RPMI8226 (cell line): Measurements from ENCODE around the gene ADORA2A.

Experiments
- DNase-seq: peaks from one replicate; pipeline ENCODE4 v3.0.0-alpha.2; 2015

The ADORA2A gene

DNA sequence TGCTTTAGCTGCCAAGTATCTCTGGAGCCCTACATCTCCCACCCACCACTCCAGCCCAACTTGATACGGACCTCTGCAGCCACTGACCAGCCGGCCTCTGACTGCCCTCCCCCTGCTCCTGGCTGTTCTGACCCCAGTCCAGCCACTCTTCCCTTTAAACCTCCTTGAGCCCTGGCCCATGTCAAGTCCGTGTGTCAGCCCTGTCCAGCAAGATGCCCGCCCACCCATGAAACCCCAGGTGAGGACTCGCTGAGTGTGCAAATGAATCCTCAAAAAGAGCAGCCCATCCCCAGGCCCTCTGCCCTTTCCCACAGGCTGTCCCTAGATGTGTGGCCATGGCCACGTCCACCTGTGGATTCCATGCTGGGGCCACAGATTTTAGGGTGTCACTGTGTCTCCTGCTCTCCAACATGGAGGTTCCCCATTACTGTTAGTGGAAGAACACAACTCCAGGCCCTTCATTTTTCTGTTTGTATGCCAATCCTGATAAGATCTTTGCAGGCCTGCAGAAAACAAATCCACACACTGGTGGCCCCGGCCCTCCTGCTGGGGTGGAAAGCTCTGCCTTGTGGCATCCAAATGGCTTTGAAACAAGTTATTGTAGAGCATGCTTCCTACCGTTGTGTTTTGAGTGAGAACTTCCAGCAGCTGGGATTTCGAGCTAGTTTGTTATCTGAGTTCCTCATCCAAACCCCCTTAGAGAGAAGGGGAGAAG lies 22.7 kb upstream of the ADORA2A start:
- DNase-seq: no peak

DNA sequence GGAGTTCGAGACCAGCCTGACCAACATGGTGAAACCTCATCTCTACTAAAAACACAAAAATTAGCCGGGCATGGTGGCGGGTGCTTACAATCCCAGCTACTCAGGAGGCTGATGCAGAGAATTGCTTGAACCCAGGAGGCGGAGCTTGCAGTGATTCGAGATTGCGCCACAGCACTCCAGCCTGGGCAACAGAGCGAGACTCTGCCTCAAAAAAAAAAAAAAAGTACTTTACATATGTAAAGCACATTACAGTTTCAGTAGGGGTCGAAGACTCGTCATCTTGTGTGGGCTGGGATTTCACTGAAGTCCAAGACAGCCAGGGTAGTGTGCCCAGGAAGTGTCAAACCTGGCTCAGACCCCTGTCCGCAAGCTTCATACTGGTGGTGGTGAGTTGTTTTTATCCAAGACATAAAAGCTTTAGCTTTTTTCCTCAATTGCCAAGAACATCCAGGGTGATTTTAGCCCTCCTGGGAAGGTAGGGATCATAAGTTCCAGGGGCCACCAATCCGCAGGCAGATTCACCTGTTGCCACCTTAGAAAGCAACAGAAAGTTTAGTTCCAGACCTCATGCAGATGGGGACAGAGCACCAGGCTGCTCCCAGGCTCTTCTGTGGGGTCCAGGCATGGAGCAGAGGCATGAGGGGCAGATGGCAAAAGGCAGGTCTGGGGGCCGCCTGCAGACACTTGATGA lies 21.6 kb upstream of the ADORA2A start:
- no peak for DNase-seq

DNA sequence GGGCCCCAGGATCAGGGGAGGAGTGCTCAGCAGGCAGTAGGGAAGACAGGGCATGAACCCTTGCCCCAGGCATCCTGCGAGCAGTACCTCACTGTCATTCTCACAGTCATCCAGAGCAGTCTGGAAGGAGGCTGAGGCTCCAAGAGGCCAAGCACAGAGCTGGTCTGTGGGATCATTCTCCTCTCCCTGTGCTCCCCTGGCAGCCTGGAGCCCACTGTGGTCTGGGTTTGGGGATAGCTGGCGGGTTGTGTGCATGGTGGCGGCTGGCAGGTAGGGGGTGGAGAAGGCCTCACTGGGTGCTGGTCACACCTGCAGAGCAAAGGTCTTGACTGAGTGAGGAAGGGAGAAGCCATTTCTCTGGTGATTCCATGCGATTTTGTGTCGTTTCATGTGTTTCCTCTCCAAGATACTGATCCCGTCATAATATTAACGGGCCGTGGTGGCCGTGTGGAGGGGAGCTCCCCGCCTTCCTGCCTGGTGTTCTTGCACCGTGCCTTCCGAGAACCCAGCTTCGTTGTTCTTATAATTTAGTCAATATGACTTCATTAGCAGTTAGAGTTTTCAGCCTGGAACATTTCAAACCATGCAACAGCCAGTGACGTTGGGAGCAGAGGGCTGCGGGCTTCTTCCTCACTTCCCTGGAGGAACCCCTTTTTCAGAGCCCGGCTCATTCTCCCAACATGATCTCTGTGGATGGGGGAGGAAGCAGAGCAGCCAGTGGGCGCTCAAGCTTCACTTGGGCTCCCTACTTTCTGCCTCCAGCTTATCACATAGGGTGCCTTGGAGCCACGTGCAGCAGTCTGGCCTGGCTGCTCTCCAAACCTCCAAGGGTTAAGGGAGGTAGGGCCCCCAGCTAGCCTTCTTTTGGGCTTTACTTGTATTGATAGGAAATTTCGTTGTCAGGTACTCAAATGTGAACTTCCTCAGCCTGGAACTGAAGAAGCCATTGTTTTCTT lies 20.8 kb upstream of the ADORA2A start:
- DNase-seq: no peak

GRCh38 chr22:24407278-24407665 lies 20.1 kb upstream of the ADORA2A start:
- no peak for DNase-seq

DNA sequence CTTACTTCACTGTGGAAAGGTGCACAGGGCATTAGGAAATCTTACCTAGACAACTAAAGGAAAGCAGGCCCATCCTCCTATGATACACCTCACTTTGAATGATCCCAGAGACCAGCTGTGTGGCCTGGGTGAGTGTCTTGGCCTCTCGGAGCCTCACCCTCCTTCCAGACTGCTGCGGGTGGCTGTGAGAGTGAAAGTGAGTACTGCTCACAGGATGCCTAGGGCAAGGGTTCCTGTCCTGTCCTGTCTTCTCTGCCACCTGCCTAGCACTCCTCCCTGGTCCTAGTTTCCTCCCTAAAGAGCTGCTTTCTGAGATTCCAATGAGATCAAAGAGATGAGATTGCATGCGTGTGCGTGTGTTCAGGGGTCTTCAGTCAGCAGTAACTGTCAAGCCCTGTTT lies 19.5 kb upstream of the ADORA2A start:
- no peak for DNase-seq

- no peak for DNase-seq
These were observed 18.8 kb upstream of the ADORA2A start for GRCh38 chr22:24408630-24409029.

GRCh38 chr22:24409707-24410106 lies 17.7 kb upstream of the ADORA2A start:
- DNase-seq: no peak

DNA sequence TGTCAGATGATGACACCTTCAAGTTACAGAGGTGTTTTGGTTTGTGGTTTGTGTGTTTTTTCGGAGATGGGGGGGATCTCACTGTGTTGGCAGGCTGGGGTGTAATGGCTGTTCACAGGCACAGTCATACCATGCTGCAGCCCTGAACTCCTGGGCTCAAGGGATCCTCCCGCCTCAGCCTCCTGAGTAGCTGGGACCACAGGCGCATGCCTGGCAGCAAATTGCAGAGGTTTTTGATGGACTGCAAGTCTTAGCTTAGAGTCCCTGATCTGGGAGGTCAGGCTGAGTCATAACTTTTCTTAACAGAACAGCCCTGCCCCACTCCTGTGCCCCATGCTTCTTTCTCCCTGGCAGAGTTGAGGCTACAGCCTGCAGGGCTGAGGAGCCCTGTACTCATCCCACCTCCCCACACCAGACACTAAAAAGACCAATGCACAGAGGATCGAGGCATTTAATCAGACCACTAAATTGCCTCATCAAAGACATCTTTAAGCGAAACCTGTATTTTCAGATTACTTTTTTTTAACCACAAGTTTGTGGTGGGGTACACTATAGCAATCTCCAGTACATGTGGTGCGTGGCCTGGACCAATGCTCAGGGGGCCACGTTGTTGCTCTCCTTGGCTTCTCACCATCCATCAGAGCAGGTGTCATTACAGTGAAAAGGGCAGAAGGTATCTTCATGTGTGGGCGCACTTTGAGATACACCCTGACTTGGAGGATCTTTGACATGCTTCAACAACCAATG lies 17.1 kb upstream of the ADORA2A start:
- no peak for DNase-seq

DNA sequence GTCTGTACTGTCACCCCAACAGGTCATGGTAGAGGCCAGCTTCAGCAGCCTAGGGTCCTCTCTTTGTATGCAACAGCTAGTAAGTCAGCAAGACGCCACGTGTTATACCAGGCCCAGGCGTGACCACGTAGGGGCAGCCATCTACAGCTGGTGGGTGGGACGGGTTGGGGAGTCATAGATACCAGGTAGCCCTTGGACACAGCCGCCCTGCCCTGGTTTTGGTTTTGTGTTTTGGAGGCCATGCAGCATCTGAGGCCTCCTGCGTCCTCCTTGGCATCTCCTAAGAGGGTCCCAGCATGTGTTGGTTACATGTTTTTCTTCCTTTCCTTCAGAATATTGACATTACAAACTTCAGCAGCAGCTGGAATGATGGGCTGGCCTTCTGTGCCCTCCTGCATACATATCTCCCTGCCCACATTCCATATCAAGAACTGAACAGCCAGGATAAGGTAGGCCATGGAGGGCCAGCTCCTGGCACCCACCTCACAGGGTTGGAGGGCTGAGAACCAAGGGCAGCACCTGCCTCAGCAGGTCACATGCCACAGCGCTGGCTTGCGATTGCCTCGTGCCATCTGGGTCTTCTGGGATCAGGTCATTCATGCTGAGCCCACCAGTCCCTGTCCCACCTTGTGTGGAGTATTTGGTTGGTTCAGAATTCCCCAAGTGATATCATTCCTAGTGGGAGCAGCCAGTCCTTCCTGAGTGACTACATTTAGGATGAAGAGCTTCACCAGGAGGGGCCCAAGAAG lies 16.0 kb upstream of the ADORA2A start:
- no peak for DNase-seq

- DNase-seq: no peak
These were observed 15.1 kb upstream of the ADORA2A start for GRCh38 chr22:24412274-24412673.

DNA sequence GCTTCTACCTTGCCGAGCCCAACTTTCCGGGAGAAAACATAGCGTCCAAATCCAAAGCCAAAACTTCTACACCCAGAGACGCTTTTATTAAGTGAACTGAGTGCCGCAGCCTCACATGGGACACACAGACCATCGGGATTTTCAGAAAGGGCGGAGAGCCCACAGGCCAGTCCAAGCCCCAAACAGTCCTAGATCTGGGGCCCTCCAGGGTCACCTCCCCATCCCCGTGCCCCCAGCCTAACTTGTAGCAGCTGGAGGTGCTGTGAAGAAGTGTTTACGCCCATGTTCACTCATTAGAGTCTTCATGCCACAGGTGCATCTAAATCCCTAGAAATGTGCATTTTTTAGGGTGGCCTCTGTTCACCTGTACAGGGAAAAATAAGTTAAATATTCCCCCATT lies 14.1 kb upstream of the ADORA2A start:
- DNase-seq: no peak

DNA sequence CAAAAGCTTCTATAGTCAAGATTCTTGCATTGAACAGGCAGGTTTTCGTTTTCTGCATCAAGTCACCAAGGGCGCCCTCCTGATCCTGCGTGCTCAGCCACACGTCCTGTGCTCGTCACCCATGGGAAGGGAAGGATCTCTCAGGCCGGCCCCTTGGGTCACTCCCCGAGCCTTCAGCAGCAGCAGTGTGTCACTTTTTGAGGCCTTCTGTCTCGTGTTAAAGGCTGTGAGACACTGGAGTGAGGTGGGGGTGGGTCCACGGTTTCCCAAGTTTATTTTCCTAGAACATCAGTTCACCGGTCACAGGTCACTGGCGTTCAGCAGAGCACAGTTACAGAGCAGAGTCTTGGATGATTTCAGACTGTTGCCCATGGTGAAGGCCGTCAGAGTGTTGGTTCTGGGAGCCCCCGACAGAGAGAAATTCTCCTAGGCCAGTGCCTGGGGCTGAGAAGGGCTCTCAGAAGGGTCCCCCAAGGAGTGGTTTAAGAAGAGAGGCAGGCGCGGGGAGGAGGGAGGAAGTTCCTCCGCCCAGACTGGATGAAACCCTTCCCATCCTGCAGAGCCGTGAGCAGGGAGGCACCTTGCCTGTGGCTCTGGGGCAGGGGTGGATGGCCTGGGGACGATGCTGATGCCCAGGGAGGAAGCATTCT lies 13.5 kb upstream of the ADORA2A start:
- no peak for DNase-seq

DNA sequence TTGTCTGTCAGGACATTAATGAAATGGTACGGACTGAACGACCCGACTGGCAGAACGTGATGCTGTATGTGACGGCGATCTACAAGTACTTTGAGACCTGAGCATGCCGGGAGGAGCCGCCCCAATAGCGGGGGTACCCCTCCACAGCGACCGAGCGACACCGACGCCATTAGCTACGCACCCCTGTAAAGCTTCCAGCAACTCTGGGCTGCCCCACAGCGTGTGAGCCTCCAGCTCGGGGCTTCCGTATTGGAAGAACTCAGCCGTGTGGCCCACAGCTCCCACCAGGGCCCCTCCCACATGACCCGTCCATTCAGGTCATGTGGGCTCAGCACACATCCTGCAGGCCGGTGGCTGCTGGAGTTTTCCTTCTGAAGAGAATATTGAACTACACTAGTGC lies 12.9 kb upstream of the ADORA2A start:
- DNase-seq: no peak

- DNase-seq: no peak
These were observed 12.1 kb upstream of the ADORA2A start for GRCh38 chr22:24414984-24415945.

DNA sequence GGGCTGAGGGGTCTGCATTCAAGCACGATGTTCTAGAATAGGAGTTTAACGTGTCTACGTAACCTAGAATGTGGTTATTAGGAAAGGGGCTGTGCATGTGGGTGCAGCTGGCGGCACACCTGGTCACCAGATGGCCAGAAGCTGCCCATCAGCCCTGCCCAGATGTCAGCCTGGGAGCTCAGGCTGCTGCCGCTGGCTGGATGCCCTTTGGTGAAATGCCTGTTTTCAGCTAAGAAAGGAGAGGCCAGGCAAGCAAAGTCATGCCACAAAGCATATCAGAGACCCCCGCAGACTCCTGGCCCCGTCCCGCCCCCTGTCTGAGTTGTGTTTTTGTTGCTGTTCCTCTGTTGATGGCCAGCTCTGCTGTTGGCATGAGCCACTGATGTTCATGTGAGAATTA lies 11.3 kb upstream of the ADORA2A start:
- DNase-seq: no peak

GRCh38 chr22:24416611-24417010 lies 10.8 kb upstream of the ADORA2A start:
- DNase-seq: no peak

GRCh38 chr22:24417200-24417599 lies 10.2 kb upstream of the ADORA2A start:
- DNase-seq: no peak

DNA sequence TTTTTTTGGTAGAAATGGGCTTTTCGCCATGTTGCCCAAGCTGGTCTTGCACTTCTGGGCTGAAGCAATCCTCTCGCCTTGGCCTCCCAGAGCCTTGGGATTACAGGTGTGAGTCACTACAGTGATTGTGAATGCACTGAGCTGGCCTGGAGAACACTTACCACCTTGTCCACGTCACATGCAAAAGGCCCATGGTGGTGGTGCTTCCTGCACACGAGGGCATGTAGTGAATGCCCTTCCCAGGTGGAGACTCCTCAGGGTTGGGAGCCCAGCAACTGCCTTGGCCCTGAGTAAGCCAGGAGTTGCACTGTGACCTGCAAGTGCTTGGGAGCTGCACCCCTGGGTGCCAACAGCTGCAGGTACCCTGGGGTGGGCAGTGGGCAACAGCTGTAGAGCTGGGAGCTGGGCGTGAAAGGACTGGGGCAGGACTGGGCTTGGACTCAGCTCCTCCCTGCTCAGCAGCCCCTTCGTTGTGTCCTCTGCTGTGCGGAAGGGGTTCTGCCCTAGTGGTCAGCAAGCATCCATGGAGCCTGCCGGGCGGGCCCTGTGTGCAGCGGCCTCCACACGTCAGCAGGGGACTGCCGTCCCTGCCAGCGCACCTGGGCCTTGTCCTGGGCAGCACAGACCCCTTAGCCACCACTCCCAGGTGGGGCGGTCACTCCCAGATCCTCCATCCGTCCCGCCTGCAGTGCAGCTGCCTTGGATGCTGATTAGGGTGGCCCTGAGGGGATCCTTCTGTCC lies 9.3 kb upstream of the ADORA2A start:
- DNase-seq: no peak

- no peak for DNase-seq
These were observed 8.5 kb upstream of the ADORA2A start for GRCh38 chr22:24418786-24419474.
